IMR-90 (cell line): Measurements from ENCODE around the gene CIT. TPM values are rescaled to one million over a fixed set of nuclear protein-coding genes. Genes with fewer than 3 reads are reported as not detected.

Experiments used
- ATAC-seq: fragments of 200-7000 bp; cut with Tn5 transposase; 2 replicates; pipeline ENCODE4 v1.9.1; 2020; ENCODE audit warnings: low read depth, mild to moderate bottlenecking, moderate library complexity
- BruUV-seq: library from RNA; stranded (reverse); fragments of 400-500 nt; replicated peaks from 2 replicates; lab custom pipeline; 2021; lab: Mats Ljungman, UMichigan
- CTCF ChIA-PET: fragments of 300-600 bp; formaldehyde crosslinking; extraction: SDS; loops from one replicate; lab custom pipeline; 2021; ENCODE audit warnings: antibody characterized with exemption; lab: Yijun Ruan, JAX
- POLR2A ChIA-PET: fragments of 300-600 bp; sonication (Branson Sonifier 250); formaldehyde crosslinking; loops from one replicate; lab custom pipeline; 2022; ENCODE audit warnings: antibody characterized with exemption; ENCODE audit not compliant: unreplicated experiment; lab: Charles Lee
- DNase-seq: peaks from one replicate; pipeline ENCODE4 v3.0.0; 2013
- H2AFZ ChIP-seq: replicated peaks from 2 replicates; pipeline ENCODE3; 2013; ENCODE audit warnings: low read length, mild to moderate bottlenecking; ENCODE audit not compliant: poor library complexity
- H2AK5ac ChIP-seq: 2 replicates; pipeline ENCODE4 v1.6.1; 2013; ENCODE audit warnings: low read depth, low read length, inconsistent platforms
- H2AK9ac ChIP-seq: replicated peaks from 2 replicates; pipeline ENCODE3; 2013; ENCODE audit warnings: mild to moderate bottlenecking, low read depth, low read length, moderate library complexity; ENCODE audit not compliant: poor library complexity
- H2BK120ac ChIP-seq: 2 replicates; pipeline ENCODE4 v1.6.1; 2013; ENCODE audit warnings: low read depth, low read length, inconsistent platforms
- H2BK15ac ChIP-seq: 3 replicates; pipeline ENCODE4 v1.6.1; 2013; ENCODE audit warnings: low read depth, low read length, inconsistent platforms
- H2BK20ac ChIP-seq: 2 replicates; pipeline ENCODE4 v1.6.1; 2013; ENCODE audit warnings: low read depth, mild to moderate bottlenecking, inconsistent platforms, low read length, moderate library complexity
- H2BK5ac ChIP-seq: 2 replicates; pipeline ENCODE4 v1.6.1; 2013; ENCODE audit warnings: mild to moderate bottlenecking, low read depth, low read length, inconsistent platforms; ENCODE audit not compliant: poor library complexity, severe bottlenecking
- H3K14ac ChIP-seq: replicated peaks from 2 replicates; pipeline ENCODE4 v1.6.1; 2013; ENCODE audit warnings: low read depth, low read length, inconsistent platforms
- H3K18ac ChIP-seq: 2 replicates; pipeline ENCODE4 v1.6.1; 2013; ENCODE audit warnings: low read depth, low read length, control low read depth
- H3K23ac ChIP-seq: 2 replicates; pipeline ENCODE4 v1.6.1; 2013; ENCODE audit warnings: low read depth, low read length, inconsistent platforms
- H3K27ac ChIP-seq: 2 replicates; pipeline ENCODE4 v1.5.1; 2013; ENCODE audit warnings: mild to moderate bottlenecking, control low read depth, low read length; ENCODE audit not compliant: insufficient read depth
- H3K27me3 ChIP-seq: 2 replicates; pipeline ENCODE4 v1.6.1; 2013; ENCODE audit warnings: low read length; ENCODE audit not compliant: control insufficient read depth, insufficient read depth
- H3K36me3 ChIP-seq: 2 replicates; pipeline ENCODE4 v1.6.1; 2013; ENCODE audit warnings: low read length, mixed read lengths; ENCODE audit not compliant: control insufficient read depth, insufficient read depth
- H3K4ac ChIP-seq: 2 replicates; pipeline ENCODE4 v1.6.1; 2013; ENCODE audit warnings: low read depth, low read length, inconsistent platforms
- H3K4me1 ChIP-seq: 2 replicates; pipeline ENCODE4 v1.6.1; 2013; ENCODE audit warnings: low read length, mixed read lengths; ENCODE audit not compliant: control insufficient read depth, insufficient read depth
- H3K4me2 ChIP-seq: 2 replicates; pipeline ENCODE4 v1.6.1; 2013; ENCODE audit warnings: low read depth, mild to moderate bottlenecking, control low read depth, low read length, moderate library complexity
- H3K4me3 ChIP-seq: 2 replicates; pipeline ENCODE4 v1.5.1; 2013; ENCODE audit warnings: low read depth, mild to moderate bottlenecking, control low read depth, low read length, moderate library complexity; ENCODE audit not compliant: insufficient read depth
- H3K56ac ChIP-seq: 2 replicates; pipeline ENCODE4 v1.6.1; 2013; ENCODE audit warnings: low read length, inconsistent platforms; ENCODE audit not compliant: insufficient read depth; ENCODE audit errors: extremely low read depth
- H3K79me1 ChIP-seq, 2 experiments: 2 replicates each; pipeline ENCODE4 v1.6.1; 2013; ENCODE audit warnings: low read length in 2 of 2, inconsistent platforms in 1 of 2, low read depth in 1 of 2
- H3K9ac ChIP-seq: 2 replicates; pipeline ENCODE4 v1.6.1; 2013; ENCODE audit warnings: low read depth, low read length, control low read depth
- H3K9me1 ChIP-seq: 2 replicates; pipeline ENCODE4 v1.6.1; 2013; ENCODE audit warnings: low read length, inconsistent platforms; ENCODE audit not compliant: insufficient read depth
- H3K9me3 ChIP-seq: 2 replicates; pipeline ENCODE4 v1.6.1; 2013; ENCODE audit warnings: low read length; ENCODE audit not compliant: control insufficient read depth, insufficient read depth
- H4K20me1 ChIP-seq: 2 replicates; pipeline ENCODE4 v1.6.1; 2013; ENCODE audit warnings: low read length, inconsistent platforms; ENCODE audit not compliant: insufficient read depth
- H4K5ac ChIP-seq: 2 replicates; pipeline ENCODE4 v1.6.1; 2013; ENCODE audit warnings: mild to moderate bottlenecking, low read depth, low read length, control low read depth
- H4K8ac ChIP-seq, 2 experiments: 2 replicates each; pipeline ENCODE4 v1.6.1; 2013; ENCODE audit warnings: low read depth in 2 of 2, low read length in 2 of 2, control low read depth in 1 of 2, inconsistent platforms in 1 of 2
- H4K91ac ChIP-seq: 2 replicates; pipeline ENCODE4 v1.6.1; 2013; ENCODE audit warnings: low read depth, low read length, inconsistent platforms; ENCODE audit not compliant: insufficient read depth
- BHLHE40 ChIP-seq: fragments of 150-350 bp; IDR thresholded peaks from 2 replicates; pipeline ENCODE4 v1.6.1; 2016; ENCODE audit warnings: mild to moderate bottlenecking, low read depth, low read length
- CEBPB ChIP-seq: IDR thresholded peaks from 2 replicates; pipeline ENCODE4 v1.6.1; 2012; ENCODE audit warnings: low read depth, low read length, improper control_type of control experiment
- CHD1 ChIP-seq: IDR thresholded peaks from 2 replicates; pipeline ENCODE4 v1.6.1; 2012; ENCODE audit warnings: low read depth, low read length, improper control_type of control experiment
- FOS ChIP-seq: fragments of 150-350 bp; IDR thresholded peaks from 2 replicates; pipeline ENCODE4 v1.6.1; 2016; ENCODE audit warnings: low read depth, low read length
- MAFK ChIP-seq: IDR thresholded peaks from 2 replicates; pipeline ENCODE4 v1.6.1; 2012; ENCODE audit warnings: low read depth, low read length, improper control_type of control experiment
- MAZ ChIP-seq: IDR thresholded peaks from 2 replicates; pipeline ENCODE4 v1.6.1; 2012; ENCODE audit warnings: low read depth, mild to moderate bottlenecking, low read length, improper control_type of control experiment, moderate library complexity, borderline replicate concordance
- MXI1 ChIP-seq: IDR thresholded peaks from 2 replicates; pipeline ENCODE4 v1.6.1; 2012; ENCODE audit warnings: low read depth, mild to moderate bottlenecking, low read length, moderate library complexity, borderline replicate concordance
- NFE2L2 ChIP-seq: fragments of 150-350 bp; IDR thresholded peaks from 2 replicates; pipeline ENCODE4 v1.6.1; 2016; ENCODE audit warnings: low read depth, mild to moderate bottlenecking, low read length
- POLR2A ChIP-seq: IDR thresholded peaks from 2 replicates; pipeline ENCODE4 v1.6.1; 2012; ENCODE audit warnings: mild to moderate bottlenecking, low read depth, low read length
- RAD21 ChIP-seq: IDR thresholded peaks from 2 replicates; pipeline ENCODE4 v1.6.1; 2012; ENCODE audit warnings: low read length, improper control_type of control experiment
- RCOR1 ChIP-seq: IDR thresholded peaks from 2 replicates; pipeline ENCODE4 v1.6.1; 2012; ENCODE audit warnings: mild to moderate bottlenecking, low read length, improper control_type of control experiment; ENCODE audit not compliant: insufficient replicate concordance
- RFX5 ChIP-seq: IDR thresholded peaks from 2 replicates; pipeline ENCODE4 v1.8.0; 2012; ENCODE audit warnings: low read depth, mild to moderate bottlenecking, low read length, moderate library complexity
- SMC3 ChIP-seq: fragments of 150-350 bp; IDR thresholded peaks from 2 replicates; pipeline ENCODE4 v1.6.1; 2016; ENCODE audit warnings: low read depth, mild to moderate bottlenecking, antibody characterized with exemption, low read length, moderate library complexity
- WGBS, 2 experiments: methylation state at CpG; one replicate each; pipeline versions ENCODE4 v1.1.5 to v1.1.7; 2013; ENCODE audit warnings: missing lambda C conversion rate in 2 of 2; ENCODE audit not compliant: insufficient read length in 1 of 2; ENCODE audit errors: extremely low coverage in 2 of 2; 5-methylcytosine and 5-hydroxymethylcytosine counted together
- dilution Hi-C: fragments of 300-500 bp; cut with HindIII; formaldehyde crosslinking; loops from one replicate; pipeline ENCODE4 v1.14.3; 2018; ENCODE audit warnings: low sequenced_read_pairs; ENCODE audit not compliant: unreplicated experiment
- in situ Hi-C: fragments of 300-500 bp; cut with MboI; formaldehyde crosslinking; loops from 3 replicates; pipeline ENCODE4 v1.14.3; 2019; ENCODE audit warnings: low sequenced_read_pairs, inconsistent platforms, mixed read lengths
- intact Hi-C: fragments of 100-400 bp; cut with micrococcal nuclease; formaldehyde crosslinking; loops from 2 replicates; pipeline ENCODE4 v1.10.0; 2022
- polyA plus RNA-seq, 3 experiments: library from polyadenylated mRNA; depleted of rRNA; stranded (reverse); fragments of >200 nt; gene quantifications; 2 replicates each; pipeline ENCODE4 v1.2.3, GENCODE V29; 2012; ENCODE audit warnings: low replicate concordance in 1 of 3
- total RNA-seq: library from RNA; depleted of rRNA; stranded (reverse); fragments of >200 nt; gene quantifications from 2 replicates; pipeline ENCODE4 v1.2.3, GENCODE V29; 2012
- TF ChIP-seq, protein P1 (sequence below): fragments of 150-350 bp; IDR thresholded peaks from 2 replicates; pipeline ENCODE4 v1.6.1; 2016; ENCODE audit warnings: low read depth, mild to moderate bottlenecking, low read length, moderate library complexity, borderline replicate concordance
- TF ChIP-seq, protein P2 (sequence below): conservative IDR thresholded peaks from 2 replicates; pipeline ENCODE4 v1.5.1; 2012; ENCODE audit warnings: mild to moderate bottlenecking, low read depth, low read length, improper control_type of control experiment
- TF ChIP-seq, protein P3 (sequence below): fragments of 150-350 bp; IDR thresholded peaks from 2 replicates; pipeline ENCODE4 v1.6.1; 2017; ENCODE audit warnings: mild to moderate bottlenecking, antibody characterized with exemption, low read length, low read depth

Gene CIT
- total and polyA plus RNA-seq, 2 of the 4 experiments (the other 2 are of a cell fraction), result 13.1 to 21.0 TPM

DNA sequence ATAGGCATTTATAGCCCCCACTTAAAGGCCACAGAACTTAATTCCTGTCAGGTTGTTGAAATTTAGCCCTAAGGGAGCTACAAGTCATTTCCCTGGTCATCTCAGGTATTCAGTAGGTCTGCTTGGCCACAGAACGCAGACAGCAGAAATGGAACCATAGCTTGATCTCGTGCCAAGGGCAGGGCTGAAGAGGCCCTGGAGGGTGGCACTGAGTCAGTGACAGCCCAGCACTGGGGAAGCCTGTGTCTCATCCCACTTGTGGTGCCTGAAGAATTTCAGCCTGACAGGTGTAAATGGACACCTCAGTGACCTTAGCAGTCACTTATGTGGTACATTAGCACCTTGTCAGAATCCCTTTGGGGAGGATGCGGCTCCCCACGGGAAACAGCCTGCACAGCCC is 202.6 kb downstream of the CIT start:
- Histone ChIP-seq H4K91ac (no peak overlapping the region), H3K36me3 (peaks cover 58% of the 10 kb centered on the region), H3K14ac (no peak overlapping the region), H4K20me1 (no peaks in the 10 kb centered on the region), H3K9me3 (no peaks in the 10 kb centered on the region), H4K8ac (no peak overlapping the region), H3K79me1 (peaks cover 12 to 13% of the 10 kb centered on the region in 2 experiments; a peak in 2 of 4 replicates), H2BK120ac (no peak overlapping the region), H2BK15ac (no peak overlapping the region), H3K9ac (no peak overlapping the region), H3K27me3 (no peaks in the 10 kb centered on the region), H2AK9ac (no peak overlapping the region), H3K56ac (no peak overlapping the region), H2AK5ac (no peak overlapping the region), H3K4me1 (no peaks in the 10 kb centered on the region), H2BK5ac (no peak overlapping the region), H3K18ac (no peak overlapping the region), H3K4me2 (no peak overlapping the region), H3K27ac (no peak overlapping the region), H2BK20ac (no peak overlapping the region), H3K9me1 (no peaks in the 10 kb centered on the region; the same call in 1 of the 2 replicates), H2AFZ (no peak overlapping the region), H3K4me3 (no peak overlapping the region), H4K5ac (no peak overlapping the region), H3K4ac (no peak overlapping the region), H3K23ac (no peak overlapping the region)
- DNase-seq (no peak), ATAC-seq (no peak)
- dilution Hi-C loops (no loop called here), intact Hi-C loops (no loop called here), in situ Hi-C loops (no loop called here)
- CTCF ChIA-PET, result no interaction called here
- POLR2A ChIA-PET, result no interaction called here
- BruUV-seq, result no TSS peak
- TF ChIP-seq, protein P1, sequence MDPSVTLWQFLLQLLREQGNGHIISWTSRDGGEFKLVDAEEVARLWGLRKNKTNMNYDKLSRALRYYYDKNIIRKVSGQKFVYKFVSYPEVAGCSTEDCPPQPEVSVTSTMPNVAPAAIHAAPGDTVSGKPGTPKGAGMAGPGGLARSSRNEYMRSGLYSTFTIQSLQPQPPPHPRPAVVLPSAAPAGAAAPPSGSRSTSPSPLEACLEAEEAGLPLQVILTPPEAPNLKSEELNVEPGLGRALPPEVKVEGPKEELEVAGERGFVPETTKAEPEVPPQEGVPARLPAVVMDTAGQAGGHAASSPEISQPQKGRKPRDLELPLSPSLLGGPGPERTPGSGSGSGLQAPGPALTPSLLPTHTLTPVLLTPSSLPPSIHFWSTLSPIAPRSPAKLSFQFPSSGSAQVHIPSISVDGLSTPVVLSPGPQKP, result no peak
- TF ChIP-seq MXI1 (no peak), SMC3 (no peak), RAD21 (no peak), BHLHE40 (no peak), CHD1 (no peak), NFE2L2 (no peak), RCOR1 (no peak), CEBPB (no peak), MAFK (no peak), RFX5 (no peak), POLR2A (no peak), FOS (no peak), MAZ (no peak)
- TF ChIP-seq, protein P2, sequence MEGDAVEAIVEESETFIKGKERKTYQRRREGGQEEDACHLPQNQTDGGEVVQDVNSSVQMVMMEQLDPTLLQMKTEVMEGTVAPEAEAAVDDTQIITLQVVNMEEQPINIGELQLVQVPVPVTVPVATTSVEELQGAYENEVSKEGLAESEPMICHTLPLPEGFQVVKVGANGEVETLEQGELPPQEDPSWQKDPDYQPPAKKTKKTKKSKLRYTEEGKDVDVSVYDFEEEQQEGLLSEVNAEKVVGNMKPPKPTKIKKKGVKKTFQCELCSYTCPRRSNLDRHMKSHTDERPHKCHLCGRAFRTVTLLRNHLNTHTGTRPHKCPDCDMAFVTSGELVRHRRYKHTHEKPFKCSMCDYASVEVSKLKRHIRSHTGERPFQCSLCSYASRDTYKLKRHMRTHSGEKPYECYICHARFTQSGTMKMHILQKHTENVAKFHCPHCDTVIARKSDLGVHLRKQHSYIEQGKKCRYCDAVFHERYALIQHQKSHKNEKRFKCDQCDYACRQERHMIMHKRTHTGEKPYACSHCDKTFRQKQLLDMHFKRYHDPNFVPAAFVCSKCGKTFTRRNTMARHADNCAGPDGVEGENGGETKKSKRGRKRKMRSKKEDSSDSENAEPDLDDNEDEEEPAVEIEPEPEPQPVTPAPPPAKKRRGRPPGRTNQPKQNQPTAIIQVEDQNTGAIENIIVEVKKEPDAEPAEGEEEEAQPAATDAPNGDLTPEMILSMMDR, result no peak
- TF ChIP-seq, protein P3, sequence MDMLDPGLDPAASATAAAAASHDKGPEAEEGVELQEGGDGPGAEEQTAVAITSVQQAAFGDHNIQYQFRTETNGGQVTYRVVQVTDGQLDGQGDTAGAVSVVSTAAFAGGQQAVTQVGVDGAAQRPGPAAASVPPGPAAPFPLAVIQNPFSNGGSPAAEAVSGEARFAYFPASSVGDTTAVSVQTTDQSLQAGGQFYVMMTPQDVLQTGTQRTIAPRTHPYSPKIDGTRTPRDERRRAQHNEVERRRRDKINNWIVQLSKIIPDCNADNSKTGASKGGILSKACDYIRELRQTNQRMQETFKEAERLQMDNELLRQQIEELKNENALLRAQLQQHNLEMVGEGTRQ, result no peak
- 94% methylated on average over 2 of the region's 4 CpGs; no CpG with 5 or more reads in 1 of the 2 experiments for WGBS, 2 experiments
